GM12892 (cell line): ENCODE results near the gene INHBC.

Source experiments
- POLR2A ChIP-seq: IDR thresholded peaks from 2 replicates; pipeline ENCODE4 v1.6.1; 2011; ENCODE audit warnings: low read depth, low read length, control low read depth
- POLR2AphosphoS5 ChIP-seq: IDR thresholded peaks from 2 replicates; pipeline ENCODE4 v1.6.1; 2011; ENCODE audit warnings: low read depth, low read length, control low read depth

DNA sequence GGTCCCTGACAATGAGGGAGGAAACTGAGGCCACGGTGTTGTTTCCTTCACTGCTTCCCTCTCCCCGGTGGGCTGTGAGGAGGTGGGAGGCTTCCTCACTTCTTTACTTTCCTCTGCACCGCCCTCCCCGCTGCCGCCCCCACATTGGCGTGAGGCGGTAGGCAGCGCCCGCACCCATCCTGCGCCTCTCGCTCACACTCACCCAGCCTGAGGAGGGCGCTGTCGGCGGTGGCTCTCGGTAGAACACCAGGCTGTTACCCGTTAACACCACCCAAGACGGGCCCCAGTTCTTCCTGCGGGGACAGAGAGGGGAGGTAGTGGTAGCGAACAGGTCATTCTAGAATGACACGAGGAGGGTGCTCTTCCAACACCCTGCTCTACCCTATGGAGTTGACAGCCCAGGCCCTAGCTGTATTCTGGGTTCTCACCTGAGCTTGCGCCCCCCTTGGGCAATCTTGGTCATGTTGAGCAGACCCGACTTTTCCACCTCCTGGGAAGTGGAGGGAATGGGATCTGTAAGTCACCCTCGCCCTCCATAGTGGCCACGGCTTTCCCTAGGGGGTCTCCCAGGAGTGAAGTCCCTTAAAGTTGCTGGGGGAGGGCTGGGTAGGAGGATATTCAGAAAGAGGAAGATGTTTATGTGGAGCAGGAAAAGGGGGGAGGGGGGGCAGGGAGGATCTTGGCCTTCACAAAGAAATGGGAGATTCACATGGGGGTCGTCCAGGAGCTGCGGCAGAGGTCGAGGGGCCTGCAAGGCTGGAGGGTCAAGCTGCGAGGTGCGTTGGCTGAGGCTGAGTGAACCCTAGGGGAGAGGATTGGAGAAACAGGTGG is 41.8 kb downstream of the INHBC start:
- TF ChIP-seq POLR2AphosphoS5, result peak; percentile 45; the same call in 1 of the 2 replicates
- TF ChIP-seq POLR2A, result peak; percentile 54
